H1 (cell line): ENCODE data around the gene EFHB. TPM values are rescaled to one million over a fixed set of nuclear protein-coding genes. Genes with fewer than 3 reads are reported as not detected.

ENCODE experiments used
- CTCF ChIA-PET: fragments of 300-600 bp; sonication (Branson Sonifier 250); formaldehyde crosslinking; loops from one replicate; lab custom pipeline; 2021; ENCODE audit not compliant: partially characterized antibody; lab: Charles Lee
- POLR2A ChIA-PET: fragments of 300-600 bp; sonication (Branson Sonifier 250); formaldehyde crosslinking; loops from one replicate; lab custom pipeline; 2021; ENCODE audit warnings: inconsistent platforms; ENCODE audit not compliant: partially characterized antibody; lab: Charles Lee
- DNase-seq, 2 experiments: peaks; one replicate each; pipeline versions ENCODE4 v3.0.0 to v3.0.0-alpha.2; 2010 to 2022; ENCODE audit warnings: low spot score in 2 of 2, low read depth in 1 of 2, mixed read lengths in 1 of 2
- FAIRE-seq: peaks from 2 replicates; lab custom pipeline; 2011; peaks lifted over from hg19 to GRCh38; lab: Jason Lieb, UNC
- H2AFZ ChIP-seq: 2 replicates; pipeline ENCODE4 v1.8.1; 2012; ENCODE audit warnings: low read length, inconsistent platforms
- H2AK5ac ChIP-seq: 2 replicates; pipeline ENCODE4 v1.6.1; 2013; ENCODE audit warnings: low read depth, low read length
- H2BK120ac ChIP-seq: replicated peaks from 2 replicates; pipeline ENCODE3; 2013; ENCODE audit warnings: low read depth, low read length, inconsistent platforms
- H2BK12ac ChIP-seq: 2 replicates; pipeline ENCODE4 v1.6.1; 2013; ENCODE audit warnings: low read depth, low read length
- H2BK15ac ChIP-seq: 2 replicates; pipeline ENCODE4 v1.6.1; 2013; ENCODE audit warnings: low read length
- H2BK20ac ChIP-seq: 2 replicates; pipeline ENCODE4 v1.6.1; 2013; ENCODE audit warnings: low read length
- H2BK5ac ChIP-seq: 2 replicates; pipeline ENCODE4 v1.6.1; 2013; ENCODE audit warnings: low read depth, low read length
- H3K14ac ChIP-seq: 2 replicates; pipeline ENCODE4 v1.6.1; 2013; ENCODE audit warnings: inconsistent platforms; ENCODE audit not compliant: insufficient read length
- H3K18ac ChIP-seq: 2 replicates; pipeline ENCODE4 v1.6.1; 2013; ENCODE audit warnings: low read length; ENCODE audit errors: extremely low read depth
- H3K23ac ChIP-seq: 2 replicates; pipeline ENCODE4 v1.6.1; 2013; ENCODE audit warnings: inconsistent platforms; ENCODE audit not compliant: insufficient read length
- H3K23me2 ChIP-seq: 2 replicates; pipeline ENCODE4 v1.6.1; 2013; ENCODE audit warnings: low read depth, low read length
- H3K27ac ChIP-seq: 2 replicates; pipeline ENCODE4 v1.6.1; 2011; ENCODE audit warnings: low read depth, low read length, inconsistent platforms
- H3K27me3 ChIP-seq, 4 experiments: replicated peaks in 1 of 4; 1 replicate in 1 of 4; 2 replicates in 3 of 4; pipeline versions ENCODE4 v1.6.1 to v1.8.1; 2011 to 2013; ENCODE audit warnings: low read length in 3 of 4, mild to moderate bottlenecking in 3 of 4, inconsistent platforms in 2 of 4, mixed read lengths in 2 of 4, moderate library complexity in 1 of 4; ENCODE audit not compliant: control insufficient read depth in 3 of 4, insufficient read depth in 3 of 4; ENCODE audit errors: extremely low read depth in 1 of 4
- H3K36me3 ChIP-seq, 4 experiments: 2 replicates each; pipeline versions ENCODE4 v1.6.1 to v1.8.1; 2011 to 2013; ENCODE audit warnings: mild to moderate bottlenecking in 4 of 4, low read length in 3 of 4, moderate library complexity in 2 of 4, control low read depth in 1 of 4, inconsistent platforms in 1 of 4; ENCODE audit not compliant: insufficient read depth in 4 of 4, control insufficient read depth in 2 of 4
- H3K4ac ChIP-seq: replicated peaks from 2 replicates; pipeline ENCODE3; 2013; ENCODE audit warnings: low read length, low read depth, mixed read lengths, inconsistent platforms; ENCODE audit not compliant: insufficient read length
- H3K4me1 ChIP-seq, 4 experiments: replicated peaks in 1 of 4; 1 replicate in 1 of 4; 2 replicates in 3 of 4; pipeline versions ENCODE4 v1.6.1 to v1.8.1; 2011 to 2013; ENCODE audit warnings: low read length in 3 of 4, inconsistent platforms in 2 of 4, mixed read lengths in 1 of 4; ENCODE audit not compliant: insufficient read depth in 4 of 4, control insufficient read depth in 3 of 4
- H3K4me2 ChIP-seq, 2 experiments: 2 replicates each; pipeline versions ENCODE4 v1.6.1 to v1.8.1; 2011 to 2013; ENCODE audit warnings: low read depth in 2 of 2, low read length in 2 of 2, control low read depth in 1 of 2, inconsistent platforms in 1 of 2, mild to moderate bottlenecking in 1 of 2; ENCODE audit not compliant: insufficient read depth in 1 of 2
- H3K4me3 ChIP-seq, 4 experiments: fragments of 200-600, 300-600 bp in 1 of 4; sonication (generic), shearing (Covaris generic), sonication (Bioruptor Twin) in 1 of 4; 2 replicates each; pipeline versions ENCODE4 v1.5.1 to v1.8.1; 2011 to 2016; ENCODE audit warnings: low read length in 4 of 4, low read depth in 3 of 4, control low read depth in 2 of 4, inconsistent platforms in 2 of 4, mild to moderate bottlenecking in 2 of 4, mixed read lengths in 1 of 4, moderate library complexity in 1 of 4; ENCODE audit not compliant: insufficient read depth in 2 of 4; ENCODE audit errors: extremely low read depth in 1 of 4
- H3K56ac ChIP-seq: replicated peaks from 2 replicates; pipeline ENCODE3; 2013; ENCODE audit warnings: low read depth, mild to moderate bottlenecking, mixed read lengths, low read length, inconsistent platforms; ENCODE audit not compliant: insufficient read length
- H3K79me1 ChIP-seq: 2 replicates; pipeline ENCODE4 v1.6.1; 2013; ENCODE audit warnings: low read depth, low read length, control low read depth
- H3K79me2 ChIP-seq, 2 experiments: 2 replicates each; pipeline versions ENCODE4 v1.6.1 to v1.8.1; 2012 to 2013; ENCODE audit warnings: low read length in 2 of 2, mild to moderate bottlenecking in 2 of 2, inconsistent platforms in 1 of 2; ENCODE audit not compliant: insufficient read depth in 2 of 2, control insufficient read depth in 1 of 2
- H3K9ac ChIP-seq, 4 experiments: replicated peaks in 1 of 4; 1 replicate in 1 of 4; 2 replicates in 3 of 4; pipeline versions ENCODE4 v1.6.1 to v1.8.1; 2011 to 2013; ENCODE audit warnings: low read depth in 3 of 4, low read length in 3 of 4, control low read depth in 2 of 4, mild to moderate bottlenecking in 2 of 4, moderate library complexity in 2 of 4, inconsistent platforms in 1 of 4; ENCODE audit errors: extremely low read depth in 1 of 4
- H3K9me3 ChIP-seq, 2 experiments: 2 replicates each; pipeline versions ENCODE4 v1.6.1 to v1.8.1; 2012 to 2013; ENCODE audit warnings: mild to moderate bottlenecking in 2 of 2, moderate library complexity in 2 of 2, control low read depth in 1 of 2, inconsistent platforms in 1 of 2, low read depth in 1 of 2, low read length in 1 of 2, mixed read lengths in 1 of 2; ENCODE audit not compliant: insufficient read depth in 2 of 2
- H4K20me1 ChIP-seq, 2 experiments: replicated peaks in 1 of 2; 2 replicates each; pipeline versions ENCODE3 to v1.8.1; 2011 to 2013; ENCODE audit warnings: inconsistent platforms in 2 of 2, low read length in 2 of 2, mild to moderate bottlenecking in 1 of 2; ENCODE audit not compliant: insufficient read depth in 2 of 2, control insufficient read depth in 1 of 2
- H4K5ac ChIP-seq: 2 replicates; pipeline ENCODE4 v1.6.1; 2013; ENCODE audit warnings: low read length, low read depth, mixed read lengths, inconsistent platforms; ENCODE audit not compliant: insufficient read length
- H4K8ac ChIP-seq: 2 replicates; pipeline ENCODE4 v1.8.0; 2013; ENCODE audit warnings: mild to moderate bottlenecking, moderate library complexity, low read length, inconsistent platforms; ENCODE audit not compliant: insufficient read depth; ENCODE audit errors: extremely low read depth
- H4K91ac ChIP-seq: replicated peaks from 2 replicates; pipeline ENCODE3; 2013; ENCODE audit warnings: low read length, mixed read lengths, inconsistent platforms; ENCODE audit not compliant: insufficient read length
- ASH2L ChIP-seq: fragments of 200-600, 300-600 bp; sonication (generic); IDR thresholded peaks from one replicate; pipeline ENCODE4 v1.7.1; 2017; ENCODE audit warnings: low read length
- CBX5 ChIP-seq: fragments of 300-800, 300-1000 bp; sonication (generic); IDR thresholded peaks from 2 replicates; pipeline ENCODE4 v1.7.1; 2016; ENCODE audit warnings: antibody characterized with exemption, low read length, low read depth
- CEBPB ChIP-seq: IDR thresholded peaks from 2 replicates; pipeline ENCODE4 v1.6.1; 2012; ENCODE audit warnings: low read depth, low read length
- EP300 ChIP-seq, 2 experiments: IDR thresholded peaks; 1 replicate in 1 of 2; 2 replicates in 1 of 2; pipeline ENCODE4 v1.6.1; 2011 to 2012; ENCODE audit warnings: low read depth in 2 of 2, low read length in 2 of 2, mild to moderate bottlenecking in 2 of 2, borderline replicate concordance in 1 of 2, inconsistent platforms in 1 of 2, moderate library complexity in 1 of 2
- HDAC2 ChIP-seq, 2 experiments: fragments of 300-600 bp in 1 of 2; sonication (generic) in 1 of 2; IDR thresholded peaks; 2 replicates each; pipeline ENCODE4 v1.6.1; 2011 to 2012; ENCODE audit warnings: low read depth in 2 of 2, low read length in 2 of 2, mild to moderate bottlenecking in 2 of 2, moderate library complexity in 2 of 2, borderline replicate concordance in 1 of 2, inconsistent platforms in 1 of 2
- KDM1A ChIP-seq: fragments of 200-600, 300-600 bp; sonication (generic); IDR thresholded peaks from 2 replicates; pipeline ENCODE4 v1.7.1; 2016; ENCODE audit warnings: mild to moderate bottlenecking, low read length, borderline replicate concordance
- KDM5A ChIP-seq: fragments of 200-600 bp; IDR thresholded peaks from 2 replicates; pipeline ENCODE4 v1.7.1; 2012; ENCODE audit warnings: mild to moderate bottlenecking, low read length, inconsistent platforms, mixed read lengths
- NRF1 ChIP-seq: IDR thresholded peaks from 2 replicates; pipeline ENCODE4 v1.6.1; 2011; ENCODE audit warnings: mild to moderate bottlenecking, low read depth, low read length, improper control_type of control experiment
- RXRA ChIP-seq: IDR thresholded peaks from 2 replicates; pipeline ENCODE4 v1.6.1; 2011; ENCODE audit warnings: low read depth, mild to moderate bottlenecking, low read length, moderate library complexity; ENCODE audit not compliant: insufficient read depth
- SIRT6 ChIP-seq: IDR thresholded peaks from one replicate; pipeline ENCODE4 v1.7.1; 2012; ENCODE audit warnings: low read length, inconsistent platforms
- YY1 ChIP-seq: IDR thresholded peaks from 2 replicates; pipeline ENCODE4 v1.6.1; 2011; ENCODE audit warnings: low read depth, mild to moderate bottlenecking, low read length
- WGBS, 2 experiments: shearing (Covaris generic) in 1 of 2; methylation state at CpG; one replicate each; pipeline versions ENCODE4 v1.1.6 to v1.1.7; 2013 to 2015; ENCODE audit warnings: low lambda C conversion rate in 2 of 2, mixed read lengths in 2 of 2, inconsistent platforms in 1 of 2, low coverage in 1 of 2, missing lambda C conversion rate in 1 of 2; ENCODE audit not compliant: insufficient replicate concordance in 2 of 2, insufficient coverage in 1 of 2, insufficient read length in 1 of 2; ENCODE audit errors: extremely low coverage in 1 of 2, missing lambda C conversion rate in 1 of 2; 5-methylcytosine and 5-hydroxymethylcytosine counted together
- polyA plus RNA-seq, 7 experiments: library from polyadenylated mRNA; depleted of rRNA in 3 of 7; stranded (reverse) in 5 of 7; unstranded in 2 of 7; fragments of >200 nt in 5 of 7; fragments of 200-250 nt in 2 of 7; gene quantifications; 1 replicate in 5 of 7; 2 replicates in 1 of 7; 4 replicates in 1 of 7; pipeline versions ENCODE4 v1.2.1 to v1.2.3, GENCODE V29; 2011 to 2013; ENCODE audit warnings: missing spikeins in 2 of 7, mixed read lengths in 2 of 7
- total RNA-seq: library from RNA; stranded (reverse); fragmentation: NEBNext Ultra II Directional; extraction: Animal tissue kit (Norgen Biotek cat#: 25700); gene quantifications from 2 replicates; pipeline ENCODE4 v1.2.1, GENCODE V29; 2021
- TF ChIP-seq, protein P1 (sequence below): IDR thresholded peaks from 2 replicates; pipeline ENCODE4 v1.6.1; 2012; ENCODE audit warnings: low read length, inconsistent platforms

EFHB gene
- total and polyA plus RNA-seq, 2 of the 8 experiments (the other 6 are each of a cell fraction or from before 2014, with no cell fraction given), result 0.12 to 1.3 TPM

DNA sequence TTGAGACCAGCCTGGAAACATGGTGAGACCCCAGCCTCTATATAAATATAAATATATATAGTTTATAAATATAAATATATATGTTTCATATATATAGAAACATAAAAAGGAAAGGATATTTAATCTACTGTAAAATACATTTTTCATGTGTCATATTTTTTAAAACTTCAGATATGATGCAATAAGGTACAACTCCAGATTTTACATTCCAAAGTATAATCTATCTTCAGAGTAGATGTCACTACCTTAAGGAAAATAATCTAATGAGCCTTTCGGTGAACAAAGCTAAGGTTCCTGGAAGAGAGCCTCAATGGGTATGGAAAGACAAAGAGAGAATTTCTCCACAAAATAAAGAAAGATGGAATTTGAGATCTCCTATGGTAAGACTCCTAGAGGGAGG is 16.9 kb downstream of the EFHB start:
- Histone ChIP-seq H3K23ac (no peak overlapping the region), H3K79me1 (no peaks in the 10 kb centered on the region), H3K23me2 (no peaks in the 10 kb centered on the region), H3K27me3 (no peaks in the 10 kb centered on the region), H2BK15ac (no peak overlapping the region), H3K4ac (no peak overlapping the region), H3K9ac (no peak overlapping the region), H2AFZ (no peak overlapping the region; the same call in 1 of the 2 replicates), H3K9me3 (no peaks in the 10 kb centered on the region), H3K27ac (no peak overlapping the region), H2BK20ac (no peak overlapping the region), H3K4me2 (no peak overlapping the region), H2BK12ac (no peak overlapping the region), H3K18ac (no peak overlapping the region), H3K56ac (no peak overlapping the region), H4K20me1 (no peaks in the 10 kb centered on the region), H4K5ac (no peak overlapping the region), H2BK120ac (no peak overlapping the region), H3K4me3 (no peak overlapping the region), H4K8ac (no peak overlapping the region), H3K4me1 (no peaks in the 10 kb centered on the region), H2BK5ac (no peak overlapping the region), H3K79me2 (no peaks in the 10 kb centered on the region), H3K14ac (no peak overlapping the region), H4K91ac (no peak overlapping the region), H3K36me3 (no peaks in the 10 kb centered on the region), H2AK5ac (no peak overlapping the region)
- DNase-seq (no peak), FAIRE-seq (no peak)
- WGBS, 2 experiments, result 83% methylated on average over 1 of the region's 1 CpG; no CpG with 5 or more reads in 1 of the 2 experiments
- ChIA-PET POLR2A (no interaction called here), CTCF (interaction anchor here (0.6 to 0.7 kb wide), 2 partner anchors 40 to 49 kb away, joined by 3 to 4 read pairs; no protein-coding TSS in a partner anchor)
- no peak for TF ChIP-seq CEBPB
- TF ChIP-seq NRF1, result no peak
- TF ChIP-seq, protein P1, sequence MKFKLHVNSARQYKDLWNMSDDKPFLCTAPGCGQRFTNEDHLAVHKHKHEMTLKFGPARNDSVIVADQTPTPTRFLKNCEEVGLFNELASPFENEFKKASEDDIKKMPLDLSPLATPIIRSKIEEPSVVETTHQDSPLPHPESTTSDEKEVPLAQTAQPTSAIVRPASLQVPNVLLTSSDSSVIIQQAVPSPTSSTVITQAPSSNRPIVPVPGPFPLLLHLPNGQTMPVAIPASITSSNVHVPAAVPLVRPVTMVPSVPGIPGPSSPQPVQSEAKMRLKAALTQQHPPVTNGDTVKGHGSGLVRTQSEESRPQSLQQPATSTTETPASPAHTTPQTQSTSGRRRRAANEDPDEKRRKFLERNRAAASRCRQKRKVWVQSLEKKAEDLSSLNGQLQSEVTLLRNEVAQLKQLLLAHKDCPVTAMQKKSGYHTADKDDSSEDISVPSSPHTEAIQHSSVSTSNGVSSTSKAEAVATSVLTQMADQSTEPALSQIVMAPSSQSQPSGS, result no peak
- no peak for TF ChIP-seq YY1
- TF ChIP-seq KDM1A, result no peak
- no peak for TF ChIP-seq EP300 (IDR thresholded peaks at IDR 0.05; ENCODE audit: borderline replicate concordance in 1 of 2, low read depth in 2 of 2, low read length in 2 of 2)
- TF ChIP-seq HDAC2 (IDR thresholded peaks at IDR 0.05; ENCODE audit: borderline replicate concordance in 1 of 2, low read depth in 2 of 2, low read length in 2 of 2), result no peak
- TF ChIP-seq KDM5A, result no peak
- TF ChIP-seq SIRT6, result no peak
- TF ChIP-seq ASH2L, result no peak
- TF ChIP-seq RXRA, result no peak
- no peak for TF ChIP-seq CBX5
